Right renal pelvis (tissue), 4 donors: Measurements from ENCODE around the gene ATP11C. TPM values are rescaled to one million over a fixed set of nuclear protein-coding genes. Genes with fewer than 3 reads are reported as not detected.
"Not testable (repeated sequence)": the region's sequence is repeated elsewhere in the genome, so short reads cannot be mapped to it uniquely, and the experiment has no call there.

ENCODE experiments used
- DNase-seq, 4 donors: peaks; one replicate each; pipeline ENCODE4 v3.0.0-alpha.2; 2013; ENCODE audit warnings: low read depth in 4 of 4, low spot score in 3 of 4, missing footprints in 1 of 4
- polyA plus RNA-seq, 4 donors: library from polyadenylated mRNA; unstranded; fragments of 120-200 nt; gene quantifications; one replicate each; pipeline ENCODE4 v1.2.1, GENCODE V29; 2013; ENCODE audit not compliant: insufficient read length in 4 of 4

Gene ATP11C
- polyA plus RNA-seq, 4 donors, result 37.0 to 45.6 (median 41.3) TPM

DNA sequence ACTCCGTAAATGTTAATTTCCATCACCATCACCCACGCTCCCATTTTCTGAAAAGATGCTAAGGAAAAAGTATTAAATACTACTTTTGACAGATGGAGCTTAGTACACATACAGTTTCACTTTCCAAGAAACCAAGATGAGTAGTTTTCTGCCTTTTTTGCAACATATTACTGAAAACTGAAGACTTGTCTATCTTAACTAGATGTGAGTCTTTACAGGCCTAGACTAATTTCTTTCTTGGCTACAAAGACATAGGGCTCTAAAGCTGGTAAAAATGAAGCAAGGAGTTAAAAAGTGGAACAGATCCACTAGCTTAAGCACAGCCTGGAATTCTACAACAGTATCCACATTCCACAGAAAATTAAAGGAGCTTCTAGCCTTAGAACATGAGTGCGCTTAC lies 68.2 kb downstream of the ATP11C start:
- DNase-seq, result no peak

DNA sequence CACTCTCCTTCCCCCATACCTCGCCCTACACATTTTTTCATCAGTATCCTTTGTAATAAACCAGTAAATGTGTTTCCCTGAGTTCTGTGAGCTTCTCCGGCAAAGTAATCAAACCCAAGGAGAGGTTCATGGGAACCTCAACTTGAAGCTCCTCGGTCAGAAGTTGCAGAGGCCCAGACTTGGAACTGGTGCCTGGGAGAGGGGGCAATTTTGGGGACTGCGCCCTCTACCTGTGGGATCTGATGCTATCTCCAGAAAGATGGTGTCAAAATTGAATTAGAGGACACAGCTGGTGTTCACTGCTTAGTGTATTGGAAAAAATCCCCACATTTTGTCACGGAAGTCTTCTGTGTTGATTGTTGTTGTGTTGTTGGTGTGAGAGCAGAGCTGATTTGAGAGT lies 70.6 kb downstream of the ATP11C start:
- DNase-seq, result no peak

DNA sequence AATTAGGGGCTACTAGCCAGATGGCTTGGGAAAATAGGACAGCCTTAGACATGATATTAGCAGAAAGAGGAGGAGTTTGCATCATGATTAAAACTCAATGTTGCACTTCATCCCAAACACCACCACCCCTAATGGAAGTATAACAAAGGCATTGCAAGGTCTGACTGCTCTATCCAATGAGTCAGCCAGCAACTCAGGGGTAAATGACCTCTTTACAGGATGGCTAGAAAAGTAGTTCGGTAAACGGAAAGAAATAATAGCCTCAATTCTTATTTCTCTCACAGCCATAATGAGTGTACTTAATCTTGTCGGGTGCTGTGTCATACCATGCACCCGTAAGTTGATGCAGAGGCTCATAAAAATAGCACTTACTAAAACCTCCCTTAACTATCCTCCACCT lies 76.0 kb downstream of the ATP11C start:
- not testable (repeated sequence) for DNase-seq

DNA sequence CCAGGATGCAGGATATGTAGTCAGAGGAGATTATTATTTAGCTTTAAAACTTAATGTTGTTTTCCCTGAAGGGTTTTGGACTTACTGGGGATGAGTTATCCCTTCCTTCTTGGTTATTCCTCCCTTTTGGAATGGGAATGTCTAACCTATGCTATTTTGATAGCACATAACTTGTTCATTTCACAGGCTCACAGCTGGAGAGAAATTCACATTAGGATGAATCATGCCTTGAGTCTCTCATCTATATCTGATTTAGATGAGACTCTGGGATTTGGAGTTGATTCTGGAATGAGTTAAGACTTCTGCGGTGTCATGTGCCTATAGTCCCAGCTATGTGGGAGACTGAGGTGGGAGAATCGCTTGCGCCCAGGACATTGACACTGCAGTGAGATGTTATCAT lies 81.1 kb downstream of the ATP11C start:
- DNase-seq, result no peak

DNA sequence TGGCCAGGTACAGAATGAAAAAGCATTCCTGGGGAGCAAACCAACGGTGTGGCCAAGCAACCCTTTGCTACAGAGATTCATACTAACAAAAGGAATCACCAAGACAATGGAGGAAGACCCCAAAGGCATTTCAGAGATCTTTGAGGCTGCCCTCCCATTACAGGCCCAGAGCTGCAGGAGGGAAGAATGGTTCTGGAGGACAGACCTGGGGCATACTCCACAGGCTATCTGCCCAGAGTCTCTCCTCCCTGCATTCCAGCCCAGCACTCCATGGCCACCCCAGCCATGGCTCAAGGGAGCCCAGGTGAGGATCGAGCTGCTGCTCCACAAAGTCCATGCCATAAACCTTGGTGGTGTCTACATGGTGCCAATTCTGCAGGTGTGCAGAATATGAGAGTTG lies 81.9 kb downstream of the ATP11C start:
- no peak for DNase-seq

DNA sequence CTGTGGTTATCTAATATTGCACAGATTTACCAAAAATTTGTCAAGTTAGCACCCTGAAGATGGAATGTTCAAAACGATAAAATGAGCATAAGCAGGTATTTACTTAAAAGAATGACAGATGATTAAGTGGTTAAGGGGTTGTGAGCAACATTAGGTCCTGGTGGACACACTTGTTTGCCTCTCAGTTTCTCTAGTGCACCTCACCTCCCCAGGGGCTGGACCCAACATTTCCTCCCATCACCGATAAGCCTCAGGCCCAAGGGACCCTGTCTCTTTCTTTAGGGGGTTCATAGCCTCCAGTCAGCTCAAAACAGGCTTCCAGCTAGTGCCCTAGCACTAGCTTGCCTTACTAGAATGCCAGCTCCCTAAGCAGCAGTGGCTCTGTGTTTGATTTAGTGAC lies 88.0 kb downstream of the ATP11C start:
- DNase-seq, result no peak

DNA sequence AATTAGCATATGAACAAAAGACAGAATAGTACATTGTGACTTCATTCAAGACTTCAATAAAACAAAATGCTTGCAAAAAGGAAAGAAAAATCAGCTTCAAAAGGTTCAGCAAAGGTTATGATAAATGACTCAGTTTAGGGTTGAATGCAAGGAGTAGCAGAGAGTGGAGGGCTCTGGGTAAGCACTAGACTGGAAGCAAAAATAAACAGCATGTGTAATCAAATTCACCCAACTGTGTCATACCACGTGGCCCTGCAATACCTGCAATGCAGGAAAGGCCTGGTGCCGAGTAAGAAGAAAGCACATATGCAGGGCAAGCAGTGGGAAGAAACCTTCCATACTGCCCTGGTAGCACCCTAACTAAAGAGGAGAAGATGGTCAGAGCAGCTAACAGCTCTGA lies 88.7 kb downstream of the ATP11C start:
- DNase-seq, result no peak

DNA sequence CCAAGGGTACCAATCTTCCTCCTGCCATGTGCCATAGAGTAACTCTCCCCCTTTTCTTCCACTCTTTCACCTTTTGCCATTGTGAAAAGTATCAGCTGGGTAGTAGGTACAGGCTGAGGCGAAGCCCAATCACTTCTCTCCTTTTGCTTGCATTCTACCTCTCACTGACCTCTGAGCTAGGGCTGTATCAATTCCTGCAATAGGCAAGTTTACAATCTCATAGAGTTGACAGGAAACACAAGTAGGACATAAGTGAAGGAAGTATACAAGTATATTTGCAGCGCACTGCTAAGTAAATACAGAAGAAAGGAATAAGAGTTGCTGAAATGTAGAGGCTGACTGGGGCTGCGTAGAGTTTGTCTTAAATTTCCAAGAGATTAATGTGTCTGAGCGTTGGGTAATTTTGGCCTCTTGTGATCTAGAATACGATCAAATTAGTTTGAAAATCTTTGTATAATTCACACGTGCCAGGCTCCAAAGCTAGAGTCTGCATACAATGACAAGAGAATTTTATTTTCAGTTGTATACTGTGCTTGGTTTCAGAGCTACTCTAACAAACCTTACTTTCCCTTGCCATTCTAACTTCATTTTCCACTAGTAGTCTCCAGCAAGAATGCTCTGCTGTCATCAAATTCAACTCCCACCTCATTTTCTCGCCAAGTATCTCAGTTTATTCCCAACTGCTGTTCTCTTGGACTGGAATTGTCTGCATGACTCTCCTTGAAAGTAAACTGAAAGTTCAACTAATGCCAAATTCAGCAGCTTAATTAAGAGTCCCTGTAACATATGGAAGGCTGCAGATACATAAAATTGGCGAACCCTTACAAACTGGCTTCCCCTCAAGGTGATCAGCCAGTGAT lies 90.3 kb downstream of the ATP11C start:
- DNase-seq, result no peak

DNA sequence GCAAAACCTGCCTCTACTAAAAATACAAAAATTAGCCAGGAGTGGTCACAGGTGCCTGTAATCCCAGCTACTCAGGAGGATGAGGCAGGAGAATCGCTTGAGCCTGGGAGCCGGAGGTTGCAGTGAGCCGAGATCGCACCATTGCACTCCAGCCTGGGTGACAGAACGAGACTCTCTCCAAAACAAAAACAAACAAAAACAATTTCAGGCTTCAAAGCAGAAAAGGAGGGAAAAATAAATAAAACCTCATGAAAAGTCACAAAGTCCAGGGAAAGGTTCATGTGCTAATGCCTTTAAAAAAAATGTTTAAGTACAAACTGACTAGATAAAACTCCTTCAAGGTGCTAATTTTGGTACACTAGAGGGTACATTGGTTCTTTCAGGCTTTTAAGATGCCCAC lies 96.5 kb downstream of the ATP11C start:
- DNase-seq, result not testable (repeated sequence)

DNA sequence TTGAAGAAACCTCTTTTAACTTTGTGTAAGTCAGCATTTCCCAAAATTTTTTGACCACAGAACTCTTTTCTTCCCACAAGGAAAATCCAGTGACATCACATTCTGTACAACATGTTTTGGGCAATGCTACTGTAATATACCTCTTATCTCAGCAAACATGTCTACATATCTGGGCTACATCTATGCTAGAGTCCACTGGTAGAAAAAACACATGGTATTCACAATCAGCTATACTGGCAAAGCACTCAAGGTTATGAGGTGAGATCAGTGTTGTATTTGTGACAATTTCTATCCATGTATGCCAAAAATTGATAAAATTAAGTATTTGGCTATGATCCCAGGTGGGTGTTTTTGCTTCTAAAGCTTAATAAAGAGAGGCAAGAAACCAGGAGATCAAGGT lies 98.0 kb downstream of the ATP11C start:
- DNase-seq, result no peak

DNA sequence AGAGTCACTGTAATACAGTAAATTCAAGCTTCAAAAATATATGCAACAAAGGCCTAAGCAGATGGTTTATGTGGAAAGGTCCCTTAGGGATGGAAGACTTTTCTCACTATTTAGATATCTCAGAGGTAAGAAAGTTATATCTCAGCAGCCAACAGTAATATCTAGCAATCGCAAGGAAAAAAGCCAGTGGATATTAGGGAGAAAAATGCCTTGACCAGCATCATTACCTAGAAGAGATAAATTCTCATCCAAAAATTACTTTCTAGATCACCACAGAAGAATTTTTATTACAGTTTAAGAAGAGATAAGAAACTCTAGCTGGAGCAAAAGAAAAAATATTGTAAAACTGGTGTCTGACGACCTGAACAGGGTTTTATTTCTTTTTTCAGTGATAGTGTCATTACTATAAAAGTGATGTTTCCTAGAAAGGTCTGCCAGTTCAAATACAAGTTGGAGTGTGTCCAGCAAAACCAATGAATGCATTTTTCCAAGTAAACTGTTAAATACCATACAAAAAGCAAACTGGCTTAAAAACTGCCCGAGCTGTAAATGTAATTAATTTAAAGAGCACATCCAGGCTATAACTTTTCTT lies 100.0 kb downstream of the ATP11C start:
- no peak for DNase-seq

DNA sequence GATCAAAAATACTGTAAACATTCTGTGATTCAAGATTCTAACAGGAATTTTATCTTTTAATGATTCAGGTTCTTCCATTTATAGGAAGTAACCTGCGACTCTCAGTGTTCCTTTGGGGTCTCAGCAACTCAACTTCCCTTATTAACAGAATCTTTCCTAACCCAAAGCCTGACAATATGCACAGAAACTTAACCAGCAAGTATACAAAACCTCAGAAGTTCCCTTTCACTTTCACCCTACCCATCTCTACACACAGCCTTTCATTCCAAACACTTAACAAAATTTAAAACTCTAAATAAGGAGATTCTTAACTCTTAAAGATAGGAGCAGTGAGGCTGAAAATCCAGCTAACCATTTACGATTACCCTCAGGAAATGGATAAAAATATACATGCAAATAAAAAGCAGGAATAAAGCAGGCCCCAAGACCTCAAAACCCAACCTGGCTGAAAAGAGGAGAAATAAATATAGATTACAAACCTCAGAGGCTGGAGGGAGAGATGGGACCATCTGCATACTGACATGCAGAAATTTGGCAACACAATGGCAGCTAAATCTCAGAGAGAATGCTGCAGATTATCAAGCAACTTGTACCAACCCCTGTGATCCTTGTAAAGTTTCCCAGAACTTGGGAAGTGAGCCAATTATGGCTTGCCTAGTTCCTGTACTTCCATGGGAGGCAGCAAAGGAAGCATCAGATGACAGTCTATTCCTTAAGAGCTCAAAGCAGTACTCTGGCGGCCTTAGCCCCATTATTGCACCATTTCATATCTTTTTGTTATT lies 101.0 kb downstream of the ATP11C start:
- DNase-seq, result no peak

DNA sequence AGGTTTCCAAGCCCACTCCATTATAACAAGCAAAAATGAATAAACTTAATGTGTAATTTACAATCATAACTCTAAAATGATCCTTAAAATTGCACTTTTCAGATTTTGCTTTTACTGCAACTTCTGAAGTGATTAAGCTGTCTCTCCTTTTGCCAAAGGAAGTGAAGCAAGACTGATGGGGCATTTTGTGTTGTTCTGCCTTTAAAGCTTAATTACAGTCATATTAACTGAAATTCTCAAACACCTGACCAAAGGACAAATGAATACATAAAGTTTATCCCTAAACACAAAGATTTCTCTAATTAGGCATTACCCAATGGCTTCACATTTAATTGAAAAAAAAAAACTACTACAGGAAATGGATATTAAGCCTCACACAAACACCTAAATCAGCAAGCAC lies 101.8 kb downstream of the ATP11C start:
- DNase-seq, result no peak

DNA sequence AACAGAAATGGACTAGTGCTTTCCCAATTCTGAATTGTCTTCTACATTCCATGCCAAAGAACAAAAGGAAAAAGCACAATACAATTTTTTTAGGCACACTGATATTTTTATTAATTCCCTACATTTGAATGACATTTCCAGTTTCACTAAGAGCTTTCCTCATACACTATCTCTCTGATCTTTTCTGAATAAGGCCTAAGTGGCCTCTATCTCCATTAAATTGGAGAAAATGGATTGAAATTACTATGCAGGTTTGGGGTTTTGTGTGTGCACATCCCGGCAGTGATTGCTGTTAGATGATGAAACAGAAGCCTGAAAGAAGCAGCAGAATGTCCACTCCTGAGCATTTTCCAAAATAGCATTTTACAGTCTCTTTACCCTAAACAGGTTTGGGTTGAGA lies 104.0 kb downstream of the ATP11C start:
- no peak for DNase-seq

DNA sequence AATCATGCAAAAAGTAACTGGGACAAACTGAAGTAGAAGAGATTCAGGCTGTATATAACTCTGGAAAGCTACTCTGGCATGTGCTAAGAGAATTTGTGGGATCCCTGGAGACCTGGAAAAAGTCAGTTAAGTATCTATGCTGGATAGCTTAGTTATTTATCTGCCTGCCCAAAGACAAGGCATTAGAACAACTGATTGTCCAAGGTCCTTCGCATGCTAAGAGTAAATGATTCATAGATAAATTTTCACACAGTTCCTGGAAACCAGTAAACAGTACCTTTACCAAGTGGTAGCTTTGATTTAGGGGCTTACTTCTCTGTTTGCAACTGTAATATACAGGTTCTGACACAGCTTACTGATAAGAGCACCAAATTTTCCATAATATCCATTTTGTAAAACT lies 104.8 kb downstream of the ATP11C start:
- DNase-seq, result no peak

DNA sequence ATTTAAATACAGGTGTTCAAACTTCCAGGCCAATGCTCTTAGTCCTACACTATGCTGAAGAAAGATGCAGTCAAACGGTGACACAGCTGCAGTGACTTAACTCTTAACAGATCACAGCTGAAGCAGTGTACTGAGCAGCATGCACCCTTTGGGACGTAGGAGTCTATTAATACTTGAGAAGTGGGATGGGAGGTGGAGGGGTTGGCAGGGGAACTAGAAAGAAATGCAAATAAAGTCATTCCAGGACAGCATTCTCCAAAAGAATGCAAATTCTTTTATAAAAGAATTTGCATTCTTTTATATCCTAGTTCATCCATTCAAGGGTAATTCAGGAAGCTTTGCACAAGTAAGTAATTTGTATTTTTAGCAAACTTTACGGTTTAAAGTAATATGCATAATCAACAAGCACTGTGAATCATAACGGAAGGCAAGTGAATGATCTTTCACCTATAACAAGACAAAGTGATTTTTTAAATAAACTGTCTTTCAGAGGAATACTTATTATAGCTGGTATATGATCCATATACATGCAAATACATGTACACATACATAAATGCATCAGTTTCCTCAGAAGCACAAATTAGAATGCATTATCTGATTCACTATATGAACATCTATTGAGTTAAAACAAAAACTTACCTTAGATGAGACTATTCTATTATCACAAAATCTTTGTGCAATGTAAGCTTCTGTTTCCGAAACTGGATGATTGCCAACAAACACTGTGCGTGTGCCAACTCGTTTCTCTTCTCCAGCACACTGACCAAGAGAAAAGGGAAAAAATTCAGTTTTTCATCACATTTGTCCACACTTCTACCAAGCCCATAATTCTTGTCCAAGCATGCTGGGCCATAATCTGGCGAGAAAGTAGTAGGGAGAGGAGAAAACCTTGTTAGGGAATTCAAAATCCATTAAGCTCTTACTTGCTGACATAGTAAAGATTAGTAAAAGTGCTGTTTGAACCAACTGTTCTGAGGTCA lies 106.5 kb downstream of the ATP11C start:
- DNase-seq, result no peak

DNA sequence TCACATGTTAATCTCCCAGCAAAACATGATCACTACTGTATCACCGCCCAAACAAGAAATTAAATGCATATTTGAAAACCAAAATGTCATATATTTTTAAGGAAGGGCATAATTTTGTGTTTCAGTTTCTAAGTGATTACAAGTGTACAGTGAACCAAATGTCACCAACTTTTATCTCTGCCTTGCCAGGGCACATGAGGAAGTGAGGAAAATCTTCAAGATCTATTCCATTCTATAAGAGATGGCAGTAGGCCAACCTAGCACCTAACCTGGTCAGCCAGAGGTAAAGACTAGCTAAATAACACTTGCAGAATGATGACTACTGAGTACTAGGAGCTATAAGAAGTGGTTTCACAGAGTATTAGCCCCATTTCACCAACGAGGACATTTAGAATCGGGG lies 107.2 kb downstream of the ATP11C start:
- DNase-seq, result no peak

DNA sequence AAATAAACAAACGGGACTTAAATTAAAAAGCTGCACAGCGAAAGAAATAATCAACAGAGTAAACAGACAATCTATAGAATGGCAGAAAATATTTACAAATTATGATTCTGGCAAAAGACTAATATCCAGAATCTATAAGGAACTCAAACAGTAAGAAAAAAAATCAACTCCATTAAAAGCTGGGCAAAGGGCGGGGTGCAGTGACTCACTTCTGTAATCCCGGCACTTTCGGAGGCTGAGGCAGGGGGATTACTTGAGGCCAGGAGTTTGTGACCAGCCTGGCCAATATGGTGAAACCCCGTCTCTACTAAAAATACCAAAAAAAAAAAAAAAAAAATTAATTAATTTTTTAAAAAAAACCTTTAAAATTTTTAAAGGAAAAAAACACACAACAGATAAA lies 109.0 kb downstream of the ATP11C start:
- DNase-seq, result no peak

DNA sequence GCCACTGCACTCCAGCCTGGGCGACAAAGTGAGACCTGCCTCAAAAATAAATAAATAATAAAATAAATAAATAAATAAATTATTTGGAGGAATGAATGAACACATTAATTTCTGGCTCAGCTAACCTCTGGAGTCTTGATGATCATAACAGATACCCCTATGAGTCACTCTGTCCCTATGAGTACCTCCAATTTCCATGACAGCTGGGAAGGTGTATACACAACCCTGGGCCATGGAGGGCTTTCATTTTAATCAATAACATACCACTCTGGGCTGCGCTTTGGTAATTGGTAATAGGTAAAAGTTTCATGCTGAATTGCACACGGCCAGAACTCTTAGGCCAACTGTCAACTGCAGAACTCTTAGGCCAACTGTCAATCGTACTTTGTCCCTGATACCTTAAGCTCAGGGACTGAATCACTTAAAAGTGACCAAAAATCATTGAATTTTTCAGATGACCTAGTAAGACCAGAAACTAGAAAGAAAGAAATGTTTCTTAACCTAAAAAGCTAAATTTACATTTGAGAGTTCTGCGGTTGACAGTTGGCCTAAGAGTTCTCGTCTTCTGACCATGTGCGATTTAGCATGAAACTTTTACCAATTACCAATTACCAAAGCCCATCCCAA lies 112.4 kb downstream of the ATP11C start:
- no peak for DNase-seq

DNA sequence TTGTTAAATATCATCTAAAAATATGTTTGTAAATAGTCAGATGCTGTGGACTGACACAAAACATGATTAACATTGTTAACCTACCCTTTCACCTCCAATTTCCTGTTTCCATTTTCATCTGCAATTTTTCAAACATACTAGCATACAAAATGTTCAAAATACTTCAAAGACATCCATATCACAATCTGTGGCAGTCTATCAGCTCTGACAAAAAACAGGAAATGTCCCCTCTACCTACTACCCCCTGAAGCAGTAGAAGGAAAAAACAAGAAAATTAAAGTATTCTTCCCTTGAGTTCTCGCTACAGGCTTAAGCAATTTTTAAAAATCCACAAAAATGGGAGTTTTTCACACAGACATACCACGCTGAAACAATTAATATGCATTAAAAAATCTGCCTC lies 116.6 kb downstream of the ATP11C start:
- no peak for DNase-seq
